Stromal cell of bone marrow (primary cell): ENCODE results near the gene MBNL2.

Source experiments
- DNase-seq: peaks from one replicate; pipeline ENCODE4 v3.0.0-alpha.2; 2012; ENCODE audit warnings: low read depth

Gene MBNL2

GRCh38 chr13:97274829-97275649, 52.9 kb downstream of the MBNL2 start:
- DNase-seq, result peak; percentile 80

- DNase-seq, result no peak
These were observed 53.8 kb downstream of the MBNL2 start for GRCh38 chr13:97275776-97276501.

GRCh38 chr13:97276862-97277269, 54.7 kb downstream of the MBNL2 start:
- DNase-seq, result no peak

GRCh38 chr13:97278435-97279411, 56.6 kb downstream of the MBNL2 start:
- DNase-seq, result peak; percentile 39

DNA sequence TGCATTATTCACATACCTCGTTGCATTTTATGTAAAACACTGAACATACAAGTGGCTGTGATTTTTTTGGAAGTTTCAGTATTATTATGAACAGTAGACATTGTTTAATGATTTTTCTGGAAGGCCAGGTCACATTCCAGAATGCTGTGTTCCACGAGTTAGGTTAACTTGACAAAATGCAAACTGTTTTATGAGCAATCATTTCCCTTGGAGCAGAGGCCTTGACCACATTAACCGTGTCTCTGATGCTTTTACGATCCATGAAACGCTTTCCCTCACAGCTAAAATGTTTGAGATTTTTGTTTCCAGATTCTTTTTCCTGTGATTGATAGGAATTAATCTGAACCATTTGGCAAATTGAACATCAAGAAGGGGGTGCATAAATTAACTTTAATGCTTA, 57.8 kb downstream of the MBNL2 start:
- peak; percentile 56 for DNase-seq

GRCh38 chr13:97280478-97280877, 58.3 kb downstream of the MBNL2 start:
- DNase-seq, result no peak

DNA sequence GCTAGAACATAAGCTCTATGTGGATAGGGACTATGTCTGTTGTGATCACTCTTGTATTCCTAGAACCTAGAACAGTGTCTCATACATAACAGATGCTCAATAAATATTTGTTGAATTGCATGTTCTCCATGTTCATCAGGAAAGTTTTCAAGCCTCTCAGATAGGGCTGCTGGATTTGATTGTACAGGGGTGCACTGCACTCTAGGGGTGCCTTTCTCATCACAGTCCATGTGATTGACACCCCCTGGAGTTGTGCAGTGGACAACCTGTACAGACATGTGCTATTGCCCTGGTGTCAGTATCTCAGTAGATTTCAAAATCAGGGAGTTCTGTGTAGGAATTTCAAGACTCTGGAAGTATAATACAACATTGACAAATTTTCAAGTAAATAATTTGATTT, 58.9 kb downstream of the MBNL2 start:
- no peak for DNase-seq

DNA sequence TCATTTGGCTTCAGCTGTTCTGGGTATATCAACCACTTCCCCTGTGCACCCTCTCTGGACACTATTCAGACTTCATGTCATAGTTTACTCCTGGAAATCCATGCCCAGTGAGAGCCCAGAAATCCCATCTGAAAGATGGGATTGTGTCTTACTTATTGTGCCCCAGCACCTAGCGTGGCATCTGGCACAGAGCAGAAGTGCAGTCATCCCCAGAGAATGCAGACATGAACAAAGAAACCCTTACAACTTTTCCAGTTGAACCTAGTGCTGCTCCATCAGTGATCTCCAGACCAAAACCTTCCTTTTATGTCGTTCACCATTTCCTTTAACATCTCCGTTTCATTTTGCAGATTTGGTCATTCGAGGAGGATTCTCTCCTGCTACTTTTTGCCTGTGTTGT, 60.6 kb downstream of the MBNL2 start:
- no peak for DNase-seq

DNA sequence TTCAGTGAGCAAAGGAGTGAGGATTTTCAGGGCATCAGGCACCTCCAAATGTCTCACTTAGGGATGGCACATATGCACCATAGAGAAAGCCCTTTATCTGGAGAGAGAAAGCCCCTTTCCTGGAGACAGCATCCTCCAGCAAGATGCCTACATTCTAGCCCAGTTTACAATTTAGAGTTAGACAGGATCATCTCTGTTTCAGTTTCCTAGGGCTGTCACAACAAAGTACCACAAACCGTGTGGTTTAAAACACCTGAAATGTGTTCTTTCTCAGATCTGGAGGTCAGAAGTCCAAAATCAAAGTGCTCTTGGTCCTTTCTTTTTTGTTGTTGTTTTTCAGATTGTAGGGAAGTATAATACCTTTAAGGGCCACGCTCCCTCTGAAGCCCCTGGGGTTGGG, 61.8 kb downstream of the MBNL2 start:
- no peak for DNase-seq

DNA sequence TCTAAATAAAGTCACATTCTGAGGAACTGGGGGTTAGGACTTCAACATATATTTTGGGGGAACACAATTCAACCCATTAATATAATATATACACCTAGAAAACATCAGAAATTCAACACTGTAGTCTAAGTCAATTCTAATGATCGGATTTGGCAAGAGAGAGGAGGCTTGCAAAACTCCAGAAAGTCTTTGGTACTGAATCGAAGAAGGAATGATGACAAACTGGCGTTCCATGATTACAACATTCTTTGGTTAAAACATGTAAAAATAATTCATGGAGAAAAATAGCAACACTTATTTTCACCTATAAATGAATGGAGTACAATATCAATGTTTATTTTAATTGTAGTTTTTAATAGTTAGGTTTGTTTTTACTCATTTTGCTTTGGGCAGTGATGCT, 62.4 kb downstream of the MBNL2 start:
- no peak for DNase-seq

DNA sequence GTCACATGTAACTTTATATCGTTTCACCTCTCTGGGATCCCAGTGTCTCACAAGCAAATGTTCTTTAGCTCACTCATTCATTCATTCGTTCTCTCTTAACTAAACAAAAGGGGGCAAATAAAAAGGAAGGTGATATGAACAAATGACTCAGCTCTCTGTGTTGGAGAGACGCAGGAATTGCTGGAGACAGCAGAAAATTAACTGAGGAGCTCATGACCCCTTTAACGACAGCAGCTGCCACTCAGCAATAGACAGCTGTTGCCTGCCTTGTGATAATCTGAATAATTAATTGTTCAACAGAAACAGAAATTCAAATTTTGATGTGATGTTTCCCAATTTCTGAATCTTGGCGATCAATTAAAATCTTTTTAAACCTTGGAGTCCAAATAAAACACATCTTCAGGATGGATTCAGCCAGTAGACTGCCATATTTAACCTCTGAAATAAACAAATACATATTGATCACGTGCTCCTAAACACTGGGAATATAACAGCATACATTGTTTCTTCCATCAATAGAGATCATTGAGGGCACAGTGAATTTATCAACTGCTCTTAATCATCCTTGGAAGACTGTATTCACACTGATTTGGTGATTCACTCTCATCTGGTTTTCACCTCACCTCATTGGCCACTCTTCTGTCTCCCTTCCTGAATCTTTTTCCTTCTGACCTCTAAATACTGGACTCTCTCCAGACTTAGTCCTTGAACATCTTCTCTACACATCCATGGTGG, 63.3 kb downstream of the MBNL2 start:
- DNase-seq, result no peak

GRCh38 chr13:97286317-97287046, 64.3 kb downstream of the MBNL2 start:
- DNase-seq, result no peak

DNA sequence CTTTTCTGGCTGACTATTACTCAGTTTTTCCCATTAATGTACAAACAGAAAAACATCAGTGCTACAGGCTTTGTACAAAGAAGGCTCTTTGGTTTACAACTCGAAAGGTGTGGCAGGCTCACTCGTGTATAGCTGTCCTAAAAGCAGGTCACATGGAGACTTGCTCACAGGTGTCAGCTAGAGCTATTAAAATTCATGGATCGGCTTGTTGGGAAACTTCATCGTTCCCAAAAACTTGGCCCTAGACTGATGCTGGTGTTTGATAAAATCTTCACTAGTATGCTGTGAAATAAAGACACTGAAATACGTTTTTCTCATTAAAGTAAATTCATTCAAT, 64.9 kb downstream of the MBNL2 start:
- DNase-seq, result no peak

GRCh38 chr13:97288486-97288900, 66.4 kb downstream of the MBNL2 start:
- DNase-seq, result no peak

DNA sequence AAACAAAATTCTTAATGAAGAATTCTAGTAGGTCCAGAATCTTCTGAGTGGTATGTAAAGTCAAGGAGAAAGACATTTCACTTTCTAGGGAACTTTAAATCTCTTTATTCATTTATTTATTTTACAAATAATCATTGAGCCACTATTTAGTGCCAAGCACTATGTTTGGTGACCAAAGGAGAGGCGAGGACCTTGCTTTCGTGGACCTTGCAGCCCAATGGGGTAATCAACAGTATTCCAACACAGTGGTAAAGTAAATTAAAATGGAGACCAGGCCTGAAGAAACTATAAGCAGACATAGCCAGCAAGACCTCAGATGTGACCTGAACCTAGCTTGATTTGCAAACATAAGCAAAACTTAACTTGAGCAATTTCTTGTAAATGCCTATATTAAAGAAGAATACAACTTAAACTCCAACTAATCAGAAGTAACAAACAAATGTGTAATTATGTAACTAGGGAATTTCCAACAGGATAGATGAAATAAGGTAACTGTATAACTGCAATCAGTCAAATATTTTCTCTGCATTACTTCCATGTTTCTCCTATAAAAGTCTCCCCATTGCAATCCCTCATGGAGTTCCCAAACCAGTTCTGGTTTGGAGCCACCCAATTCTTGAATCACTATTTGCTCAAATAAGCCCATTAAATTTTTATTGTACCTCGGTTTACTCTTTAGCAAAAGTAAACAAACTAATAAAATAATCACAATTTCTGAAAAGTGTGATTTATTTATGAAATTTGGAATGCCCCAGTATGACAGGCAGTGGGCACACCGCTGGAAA, 67.6 kb downstream of the MBNL2 start:
- no peak for DNase-seq

GRCh38 chr13:97295283-97296182, 73.4 kb downstream of the MBNL2 start:
- peak; percentile 75 for DNase-seq

GRCh38 chr13:97296740-97297139, 74.6 kb downstream of the MBNL2 start:
- no peak for DNase-seq

- DNase-seq, result peak; percentile 25
These were observed 76.7 kb downstream of the MBNL2 start for GRCh38 chr13:97298816-97299215.

DNA sequence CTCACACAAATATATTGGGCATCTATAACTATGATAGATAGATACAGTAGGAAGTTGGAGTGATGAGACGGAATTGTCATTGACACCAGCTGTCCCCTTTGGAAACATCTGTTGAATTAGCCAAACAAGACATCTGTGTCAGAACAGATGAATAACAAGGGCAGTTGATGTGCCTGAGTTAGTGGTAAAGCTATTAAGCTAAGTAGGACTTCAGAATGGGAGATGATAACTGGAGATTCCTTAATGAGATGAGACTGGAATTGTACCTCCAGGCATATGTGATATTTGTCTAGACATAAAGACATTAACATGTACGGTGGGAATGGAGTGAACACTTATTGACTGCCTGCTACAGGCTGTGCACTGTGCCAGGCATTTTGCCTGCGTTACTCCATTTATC, 78.7 kb downstream of the MBNL2 start:
- no peak for DNase-seq
